Activated T-helper 1 cell treated with anti-CD3 and anti-CD28 coated beads, Interleukin-12 subunit alpha, Interleukin-12 subunit beta, Interleukin-2, Interleukin-4 antibody, amounts not matched to agents 30 ng/mL and 10 ng/mL and 1 ng/mL, durations not matched to agents 14 hours and 24 hours and 36 hours (primary cell): ENCODE data around the gene USP11. TPM values are rescaled to one million over a fixed set of nuclear protein-coding genes. Genes with fewer than 3 reads are reported as not detected.

Experiments used
- DNase-seq: peaks from one replicate; pipeline ENCODE4 v3.0.0; 2021; ENCODE audit warnings: low spot score
- H3K27ac Mint-ChIP-seq: one replicate; pipeline ENCODE4 v1.8.0; 2021; ENCODE audit warnings: mild to moderate bottlenecking, mixed read lengths
- H3K27me3 Mint-ChIP-seq: one replicate; pipeline ENCODE4 v1.8.0; 2022; ENCODE audit warnings: mild to moderate bottlenecking, moderate library complexity, mixed read lengths; ENCODE audit not compliant: insufficient read depth
- H3K36me3 Mint-ChIP-seq: one replicate; pipeline ENCODE4 v1.8.0; 2021; ENCODE audit warnings: low read depth, mixed read lengths
- H3K4me1 Mint-ChIP-seq: one replicate; pipeline ENCODE4 v1.8.0; 2021; ENCODE audit warnings: low read depth, mixed read lengths
- H3K4me3 Mint-ChIP-seq: one replicate; pipeline ENCODE4 v1.8.0; 2021; ENCODE audit warnings: mild to moderate bottlenecking, moderate library complexity, mixed read lengths
- H3K9me3 Mint-ChIP-seq: one replicate; pipeline ENCODE4 v1.8.0; 2021; ENCODE audit warnings: mixed read lengths
- intact Hi-C: fragments of 100-400 bp; cut with micrococcal nuclease; formaldehyde crosslinking; loops from one replicate; pipeline ENCODE4 v1.15.1; 2024
- total RNA-seq: library from RNA; stranded (reverse); gene quantifications from 2 replicates; pipeline ENCODE4 v1.2.3, GENCODE V29; 2022

USP11 gene
- total RNA-seq, 1 donor from 2014 or later, result 26.6 TPM

DNA sequence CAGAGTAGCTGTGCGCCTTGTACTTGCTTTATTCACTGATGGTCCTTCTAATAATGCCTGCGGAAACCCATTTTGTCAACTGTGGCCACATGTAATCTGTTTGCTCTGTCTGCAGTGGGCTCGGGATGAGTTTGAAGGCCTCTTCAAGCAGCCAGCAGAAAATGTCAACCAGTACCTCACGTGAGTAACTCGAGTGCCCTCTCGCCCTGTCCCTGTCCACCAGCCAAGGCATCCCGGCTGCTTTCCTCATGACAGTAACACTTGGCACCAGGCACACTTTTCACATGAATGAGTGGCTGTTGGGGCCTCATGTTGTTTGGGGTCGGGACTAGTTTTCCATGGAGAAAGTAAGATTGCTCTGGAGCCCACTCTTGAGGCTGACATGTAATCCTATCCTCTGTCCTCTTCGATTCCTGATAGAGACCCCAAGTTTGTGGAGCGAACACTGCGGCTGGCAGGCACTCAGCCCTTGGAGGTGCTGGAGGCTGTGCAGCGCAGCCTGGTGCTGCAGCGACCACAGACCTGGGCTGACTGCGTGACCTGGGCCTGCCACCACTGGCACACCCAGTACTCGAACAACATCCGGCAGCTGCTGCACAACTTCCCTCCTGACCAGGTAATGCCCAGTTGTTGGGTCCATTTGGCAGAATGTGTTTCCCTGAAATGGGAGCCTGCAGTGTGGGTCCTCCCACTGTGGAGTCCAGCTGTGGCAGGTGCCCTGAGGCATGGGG lies 23.1 kb upstream of the USP11 start:
- H3K36me3 Mint-ChIP-seq, result peaks cover 44% of the 10 kb centered on the region
- no peak overlapping the region for H3K27ac Mint-ChIP-seq
- no peaks in the 10 kb centered on the region for H3K27me3 Mint-ChIP-seq
- no peaks in the 10 kb centered on the region for H3K9me3 Mint-ChIP-seq
- H3K4me3 Mint-ChIP-seq, result no peak overlapping the region
- intact Hi-C loops, result no loop called here
- no peak for DNase-seq
- no peaks in the 10 kb centered on the region for H3K4me1 Mint-ChIP-seq

- Mint-ChIP-seq H3K27me3 (no peaks in the 10 kb centered on the region), H3K9me3 (no peaks in the 10 kb centered on the region), H3K4me1 (peaks cover 2% of the 10 kb centered on the region), H3K36me3 (peaks cover 44% of the 10 kb centered on the region), H3K4me3 (no peak overlapping the region), H3K27ac (no peak overlapping the region)
- intact Hi-C loops, result no loop called here
- DNase-seq, result no peak
These were observed 22.0 kb upstream of the USP11 start for GRCh38 chrX:47210661-47211425.

DNA sequence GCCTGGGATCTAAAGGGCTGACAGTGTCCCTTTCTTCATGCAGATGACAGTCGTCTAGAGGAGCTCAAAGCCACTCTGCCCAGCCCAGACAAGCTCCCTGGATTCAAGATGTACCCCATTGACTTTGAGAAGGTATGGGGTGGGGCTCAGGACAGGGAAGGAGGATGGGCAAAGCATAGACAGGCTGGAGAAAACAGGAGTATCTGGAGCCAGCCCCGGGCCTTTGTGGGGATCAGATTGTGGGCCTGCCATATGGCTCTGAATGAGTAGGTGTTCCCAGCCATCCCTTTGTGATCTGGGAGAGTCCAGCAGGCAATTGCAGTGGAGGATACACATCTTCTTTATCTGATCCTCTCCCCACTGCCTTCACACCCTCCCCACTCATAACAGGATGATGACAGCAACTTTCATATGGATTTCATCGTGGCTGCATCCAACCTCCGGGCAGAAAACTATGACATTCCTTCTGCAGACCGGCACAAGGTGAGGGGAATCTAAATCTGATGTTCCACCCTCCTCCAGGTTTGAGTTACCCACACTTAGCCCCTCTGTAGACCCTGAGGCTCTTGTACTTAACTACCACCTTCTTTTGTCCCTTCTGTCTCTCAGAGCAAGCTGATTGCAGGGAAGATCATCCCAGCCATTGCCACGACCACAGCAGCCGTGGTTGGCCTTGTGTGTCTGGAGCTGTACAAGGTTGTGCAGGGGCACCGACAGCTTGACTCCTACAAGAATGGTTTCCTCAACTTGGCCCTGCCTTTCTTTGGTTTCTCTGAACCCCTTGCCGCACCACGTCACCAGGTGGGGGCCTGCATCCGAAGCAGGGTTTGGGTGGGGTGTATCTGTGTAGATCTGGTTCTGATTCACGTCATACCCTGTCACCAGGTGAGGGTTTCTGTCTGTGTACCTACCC lies 20.2 kb upstream of the USP11 start:
- Mint-ChIP-seq H3K4me1 (peaks cover 19% of the 10 kb centered on the region), H3K4me3 (no peak overlapping the region), H3K9me3 (no peaks in the 10 kb centered on the region), H3K27me3 (no peaks in the 10 kb centered on the region), H3K27ac (peak overlapping the region; percentile 61), H3K36me3 (peaks cover 42% of the 10 kb centered on the region)
- intact Hi-C loops, result no loop called here
- no peak for DNase-seq

DNA sequence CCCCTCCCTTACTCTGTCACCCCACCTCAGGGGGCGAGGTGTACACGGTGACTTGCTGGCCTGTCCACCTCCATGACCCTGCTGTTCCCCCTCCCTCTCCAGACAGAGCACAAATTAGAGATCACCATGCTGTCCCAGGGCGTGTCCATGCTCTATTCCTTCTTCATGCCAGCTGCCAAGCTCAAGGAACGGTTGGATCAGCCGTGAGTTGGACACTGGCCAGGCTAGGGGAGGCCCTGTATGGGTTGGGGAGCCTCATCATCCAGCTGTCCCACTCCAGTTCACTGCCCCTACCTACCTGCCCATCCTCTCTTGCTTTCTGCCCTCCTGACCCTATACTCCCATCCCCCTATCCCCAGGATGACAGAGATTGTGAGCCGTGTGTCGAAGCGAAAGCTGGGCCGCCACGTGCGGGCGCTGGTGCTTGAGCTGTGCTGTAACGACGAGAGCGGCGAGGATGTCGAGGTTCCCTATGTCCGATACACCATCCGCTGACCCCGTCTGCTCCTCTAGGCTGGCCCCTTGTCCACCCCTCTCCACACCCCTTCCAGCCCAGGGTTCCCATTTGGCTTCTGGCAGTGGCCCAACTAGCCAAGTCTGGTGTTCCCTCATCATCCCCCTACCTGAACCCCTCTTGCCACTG lies 18.3 kb upstream of the USP11 start:
- Mint-ChIP-seq H3K36me3 (peaks cover 40% of the 10 kb centered on the region), H3K4me1 (peaks cover 24% of the 10 kb centered on the region), H3K27ac (no peak overlapping the region), H3K9me3 (no peaks in the 10 kb centered on the region), H3K27me3 (no peaks in the 10 kb centered on the region), H3K4me3 (no peak overlapping the region)
- intact Hi-C loops, result loop anchor here (5.0 kb wide), 2 partner anchors 377 to 1263 kb away; partner anchors contain the start of genes FTSJ1 and RP2
- DNase-seq, result no peak

- peaks cover 43% of the 10 kb centered on the region for H3K36me3 Mint-ChIP-seq
- H3K4me1 Mint-ChIP-seq, result peaks cover 32% of the 10 kb centered on the region
- no peaks in the 10 kb centered on the region for H3K9me3 Mint-ChIP-seq
- H3K4me3 Mint-ChIP-seq, result no peak overlapping the region
- H3K27ac Mint-ChIP-seq, result no peak overlapping the region
- H3K27me3 Mint-ChIP-seq, result no peaks in the 10 kb centered on the region
- no peak for DNase-seq
- intact Hi-C loops, result loop anchor here (5.0 kb wide), 2 partner anchors 378 to 1262 kb away; partner anchors contain the start of genes FTSJ1 and RP2
These were observed 17.4 kb upstream of the USP11 start for GRCh38 chrX:47215291-47215900.

DNA sequence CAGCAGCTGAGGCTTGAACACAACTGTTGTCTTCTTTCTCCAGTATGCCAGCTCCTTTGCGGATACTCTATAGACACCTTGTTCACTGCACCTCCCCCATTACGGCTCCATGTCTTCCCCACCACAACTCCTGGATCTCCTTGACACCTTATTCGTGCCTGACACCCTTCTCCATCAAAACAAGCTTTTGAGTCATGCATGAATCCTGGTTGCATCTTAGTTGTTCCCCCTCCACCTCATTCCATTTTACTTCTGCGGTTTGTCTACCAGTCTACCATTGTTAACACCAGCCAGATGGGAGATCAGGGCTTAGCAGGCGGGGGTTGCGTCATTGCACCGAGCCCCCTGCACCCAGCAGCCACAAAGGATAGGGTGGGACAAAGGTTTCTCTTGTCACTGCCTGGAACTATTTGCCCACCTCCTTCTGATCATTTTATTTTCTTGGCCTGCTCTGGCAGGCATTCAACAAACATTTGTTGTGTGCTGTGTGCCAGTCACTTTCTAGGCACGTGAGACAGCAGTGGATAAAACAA lies 16.4 kb upstream of the USP11 start:
- no peaks in the 10 kb centered on the region for H3K27me3 Mint-ChIP-seq
- peak overlapping the region; percentile 97 for H3K27ac Mint-ChIP-seq
- intact Hi-C loops, result loop anchor here (5.0 kb wide), 2 partner anchors 379 to 1261 kb away; partner anchors contain the start of genes FTSJ1 and RP2
- H3K36me3 Mint-ChIP-seq, result peaks cover 44% of the 10 kb centered on the region
- peak overlapping the region; percentile 90 for H3K4me3 Mint-ChIP-seq
- peaks cover 41% of the 10 kb centered on the region for H3K4me1 Mint-ChIP-seq
- H3K9me3 Mint-ChIP-seq, result no peaks in the 10 kb centered on the region
- no peak for DNase-seq

DNA sequence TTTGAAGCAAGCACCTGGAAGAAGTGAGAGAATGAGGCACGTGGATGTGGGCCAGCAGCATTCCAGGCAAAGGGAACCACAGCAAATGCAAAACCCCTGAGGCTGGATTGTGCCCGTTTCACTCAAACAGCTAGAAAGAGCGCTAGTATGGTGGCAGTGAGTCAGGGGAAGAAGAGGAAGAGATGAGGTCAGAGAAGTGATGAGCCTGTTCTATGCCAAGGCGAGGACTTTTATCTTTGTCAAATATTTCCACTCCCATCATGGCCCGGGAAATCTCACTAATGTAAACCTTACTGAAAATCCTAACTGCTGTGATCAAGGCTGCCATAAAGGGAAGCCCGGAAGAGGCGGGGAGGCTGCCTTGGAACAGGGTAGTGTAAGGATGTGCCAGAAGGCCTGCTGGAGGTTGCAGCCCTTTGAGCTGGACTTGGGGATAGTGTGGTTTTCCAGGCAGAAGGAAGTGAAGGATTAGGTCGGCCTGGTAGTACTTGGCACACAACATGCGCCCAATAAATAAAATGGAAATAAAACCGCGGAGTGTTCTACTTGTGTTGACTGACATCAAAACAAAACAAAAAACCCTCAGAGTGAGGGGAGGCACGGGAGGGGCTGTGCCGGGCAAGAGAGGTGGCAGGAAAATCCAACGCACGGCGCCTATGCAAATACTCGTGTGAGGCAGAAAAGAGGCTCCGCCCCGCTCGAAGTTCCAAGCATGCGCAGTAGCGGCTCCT lies 15.5 kb upstream of the USP11 start:
- intact Hi-C loops, result loop anchor here (1.0 to 5.0 kb wide), 7 partner anchors 72 to 1260 kb away; partner anchors contain the start of genes ARAF, FTSJ1, RBM10 and RP2
- Mint-ChIP-seq H3K4me1 (peaks cover 41% of the 10 kb centered on the region), H3K27ac (peak overlapping the region; percentile 97), H3K9me3 (no peaks in the 10 kb centered on the region), H3K4me3 (peak overlapping the region; percentile 90), H3K27me3 (no peaks in the 10 kb centered on the region), H3K36me3 (peaks cover 36% of the 10 kb centered on the region)
- DNase-seq, result no peak

- no peaks in the 10 kb centered on the region for H3K27me3 Mint-ChIP-seq
- peak; percentile 92 for DNase-seq
- H3K9me3 Mint-ChIP-seq, result no peaks in the 10 kb centered on the region
- H3K36me3 Mint-ChIP-seq, result peaks cover 32% of the 10 kb centered on the region
- intact Hi-C loops, result loop anchor here (1.0 to 5.0 kb wide), 10 partner anchors 15 to 1259 kb away; partner anchors contain the start of genes ARAF, FTSJ1, RBM10 and RP2
- H3K4me3 Mint-ChIP-seq, result peak overlapping the region; percentile 90
- H3K27ac Mint-ChIP-seq, result peak overlapping the region; percentile 97
- H3K4me1 Mint-ChIP-seq, result peaks cover 41% of the 10 kb centered on the region
These were observed 14.9 kb upstream of the USP11 start for GRCh38 chrX:47217852-47218279.

DNA sequence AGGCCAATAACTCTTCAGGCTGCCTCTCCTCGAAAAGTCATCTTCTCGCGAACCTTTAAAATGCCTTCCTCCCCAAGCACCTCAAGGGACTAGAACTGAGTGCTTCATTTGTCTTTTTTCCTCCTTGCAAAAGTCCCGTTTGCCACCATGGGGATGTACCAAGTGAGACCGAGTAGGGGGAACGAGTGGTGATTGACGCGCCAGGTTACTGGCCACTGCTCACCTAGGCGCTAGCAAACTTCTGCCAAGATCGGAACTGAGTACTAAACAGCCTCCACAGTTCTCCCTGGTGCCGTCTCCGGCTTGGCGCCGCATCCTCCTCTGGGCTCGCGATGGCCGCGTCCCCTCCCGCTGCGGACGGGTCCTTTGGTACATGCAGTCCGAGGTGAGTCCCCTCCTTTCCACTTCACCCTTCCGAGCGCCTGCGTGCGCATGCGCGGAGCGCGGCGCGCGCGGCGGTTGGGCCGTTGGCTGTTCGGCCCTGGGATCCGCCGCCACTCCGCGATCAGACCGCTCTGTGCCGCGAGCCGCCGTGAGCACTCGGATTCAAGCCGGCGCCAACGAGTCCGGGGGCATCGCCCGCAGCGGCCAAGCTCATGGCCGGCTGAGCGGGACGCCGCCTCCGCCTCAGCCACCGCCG lies 14.4 kb upstream of the USP11 start, which contains the start of gene CDK16:
Gene CDK16, plus strand, starts transcription at position 402 of the 640 bp plus-strand sequence. CDS start 4,877 bp downstream, outside the sequence.
- Mint-ChIP-seq H3K4me3 (peak within 1 kb of the TSS; percentile 90), H3K27ac (peak within 1 kb of the TSS; percentile 97), H3K27me3 (no peaks in the 10 kb centered on the region), H3K9me3 (no peaks in the 10 kb centered on the region), H3K4me1 (peaks cover 41% of the 10 kb centered on the region), H3K36me3 (peaks cover 28% of the 10 kb centered on the region)
- DNase-seq, result peak; percentile 74
- intact Hi-C loops, result loop anchor here (1.0 to 5.0 kb wide), 5 partner anchors 15 to 1259 kb away; partner anchors contain the start of genes FTSJ1, RP2, UBA1 and USP11

GRCh38 chrX:47218920-47219815 lies 13.6 kb upstream of the USP11 start:
- Mint-ChIP-seq H3K4me3 (peak overlapping the region; percentile 86), H3K9me3 (no peaks in the 10 kb centered on the region), H3K27me3 (no peaks in the 10 kb centered on the region), H3K36me3 (peaks cover 28% of the 10 kb centered on the region), H3K27ac (peak overlapping the region; percentile 86), H3K4me1 (peaks cover 41% of the 10 kb centered on the region)
- intact Hi-C loops, result loop anchor here (1.0 to 5.0 kb wide), 5 partner anchors 14 to 1258 kb away; partner anchors contain the start of genes FTSJ1, RP2, UBA1 and USP11
- DNase-seq, result peak; percentile 42
